WTC11 (cell line): ENCODE measurements around the gene TREML1.

ENCODE experiments used
- CREB1 ChIP-seq: sonication (generic); formaldehyde crosslinking; IDR thresholded peaks from 2 replicates; pipeline ENCODE4 v1.8.0; 2023; ENCODE audit warnings: mild to moderate bottlenecking, missing genetic modification reagents
- JUN ChIP-seq: sonication (generic); formaldehyde crosslinking; IDR thresholded peaks from 2 replicates; pipeline ENCODE4 v1.8.0; 2023; ENCODE audit warnings: mild to moderate bottlenecking, missing genetic modification reagents
- RELA ChIP-seq: sonication (generic); formaldehyde crosslinking; IDR thresholded peaks from 2 replicates; pipeline ENCODE4 v1.8.1; 2022; ENCODE audit warnings: missing genetic modification reagents, mild to moderate bottlenecking, borderline replicate concordance
- RORB ChIP-seq: fragments of 250-450 bp; sonication (Bioruptor Pico); IDR thresholded peaks from 2 replicates; pipeline ENCODE4 v1.9.0; 2021; ENCODE audit warnings: mild to moderate bottlenecking
- ZNF219 ChIP-seq: sonication (generic); formaldehyde crosslinking; IDR thresholded peaks from 2 replicates; pipeline ENCODE4 v1.8.0; 2023; ENCODE audit warnings: missing genetic modification reagents, mild to moderate bottlenecking, borderline replicate concordance
- TF ChIP-seq, protein P1 (sequence below): sonication (generic); formaldehyde crosslinking; IDR thresholded peaks from 2 replicates; pipeline ENCODE4 v1.8.1; 2022; ENCODE audit warnings: low read depth, missing genetic modification reagents, borderline replicate concordance
- TF ChIP-seq, protein P2 (sequence below): sonication (generic); formaldehyde crosslinking; IDR thresholded peaks from 2 replicates; pipeline ENCODE4 v1.8.1; 2023; ENCODE audit warnings: mild to moderate bottlenecking, missing genetic modification reagents, moderate library complexity
- TF ChIP-seq, protein P3 (sequence below): sonication (generic); formaldehyde crosslinking; conservative IDR thresholded peaks from 2 replicates; pipeline ENCODE4 v1.8.1; 2023; ENCODE audit warnings: mild to moderate bottlenecking, low read depth, missing genetic modification reagents, moderate library complexity
- TF ChIP-seq, protein P4 (sequence below): fragments of 200-600 bp; IDR thresholded peaks from 2 replicates; pipeline ENCODE4 v1.8.0; 2022; ENCODE audit warnings: antibody characterized with exemption

DNA sequence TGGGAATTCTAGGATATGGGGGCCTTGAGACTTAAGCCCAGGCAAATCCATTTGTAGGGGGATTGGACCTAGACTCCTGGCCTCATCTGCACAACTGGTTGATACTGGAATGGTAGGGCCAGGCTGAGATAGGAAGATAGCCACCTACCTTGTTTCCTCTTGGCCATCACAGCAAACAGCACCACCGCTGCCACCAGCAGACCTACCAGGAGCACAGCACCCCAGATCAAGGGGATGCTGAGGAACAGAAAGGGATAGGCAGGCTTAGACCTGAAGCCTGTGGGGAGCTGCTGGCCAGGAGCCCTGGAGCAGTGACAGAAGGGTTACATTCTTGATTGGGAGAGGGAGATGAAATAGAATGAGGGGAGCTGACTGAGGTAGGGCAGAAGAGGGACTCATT is 3.5 kb downstream of the TREML1 start:
- TF ChIP-seq, protein P1, sequence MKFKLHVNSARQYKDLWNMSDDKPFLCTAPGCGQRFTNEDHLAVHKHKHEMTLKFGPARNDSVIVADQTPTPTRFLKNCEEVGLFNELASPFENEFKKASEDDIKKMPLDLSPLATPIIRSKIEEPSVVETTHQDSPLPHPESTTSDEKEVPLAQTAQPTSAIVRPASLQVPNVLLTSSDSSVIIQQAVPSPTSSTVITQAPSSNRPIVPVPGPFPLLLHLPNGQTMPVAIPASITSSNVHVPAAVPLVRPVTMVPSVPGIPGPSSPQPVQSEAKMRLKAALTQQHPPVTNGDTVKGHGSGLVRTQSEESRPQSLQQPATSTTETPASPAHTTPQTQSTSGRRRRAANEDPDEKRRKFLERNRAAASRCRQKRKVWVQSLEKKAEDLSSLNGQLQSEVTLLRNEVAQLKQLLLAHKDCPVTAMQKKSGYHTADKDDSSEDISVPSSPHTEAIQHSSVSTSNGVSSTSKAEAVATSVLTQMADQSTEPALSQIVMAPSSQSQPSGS (CRISPR knock-in tag), result no peak
- no peak for TF ChIP-seq RELA
- TF ChIP-seq CREB1 (CRISPR knock-in tag), result no peak
- TF ChIP-seq, protein P2, sequence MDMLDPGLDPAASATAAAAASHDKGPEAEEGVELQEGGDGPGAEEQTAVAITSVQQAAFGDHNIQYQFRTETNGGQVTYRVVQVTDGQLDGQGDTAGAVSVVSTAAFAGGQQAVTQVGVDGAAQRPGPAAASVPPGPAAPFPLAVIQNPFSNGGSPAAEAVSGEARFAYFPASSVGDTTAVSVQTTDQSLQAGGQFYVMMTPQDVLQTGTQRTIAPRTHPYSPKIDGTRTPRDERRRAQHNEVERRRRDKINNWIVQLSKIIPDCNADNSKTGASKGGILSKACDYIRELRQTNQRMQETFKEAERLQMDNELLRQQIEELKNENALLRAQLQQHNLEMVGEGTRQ (CRISPR knock-in tag), result no peak
- no peak for TF ChIP-seq JUN (CRISPR knock-in tag)
- TF ChIP-seq, protein P3, sequence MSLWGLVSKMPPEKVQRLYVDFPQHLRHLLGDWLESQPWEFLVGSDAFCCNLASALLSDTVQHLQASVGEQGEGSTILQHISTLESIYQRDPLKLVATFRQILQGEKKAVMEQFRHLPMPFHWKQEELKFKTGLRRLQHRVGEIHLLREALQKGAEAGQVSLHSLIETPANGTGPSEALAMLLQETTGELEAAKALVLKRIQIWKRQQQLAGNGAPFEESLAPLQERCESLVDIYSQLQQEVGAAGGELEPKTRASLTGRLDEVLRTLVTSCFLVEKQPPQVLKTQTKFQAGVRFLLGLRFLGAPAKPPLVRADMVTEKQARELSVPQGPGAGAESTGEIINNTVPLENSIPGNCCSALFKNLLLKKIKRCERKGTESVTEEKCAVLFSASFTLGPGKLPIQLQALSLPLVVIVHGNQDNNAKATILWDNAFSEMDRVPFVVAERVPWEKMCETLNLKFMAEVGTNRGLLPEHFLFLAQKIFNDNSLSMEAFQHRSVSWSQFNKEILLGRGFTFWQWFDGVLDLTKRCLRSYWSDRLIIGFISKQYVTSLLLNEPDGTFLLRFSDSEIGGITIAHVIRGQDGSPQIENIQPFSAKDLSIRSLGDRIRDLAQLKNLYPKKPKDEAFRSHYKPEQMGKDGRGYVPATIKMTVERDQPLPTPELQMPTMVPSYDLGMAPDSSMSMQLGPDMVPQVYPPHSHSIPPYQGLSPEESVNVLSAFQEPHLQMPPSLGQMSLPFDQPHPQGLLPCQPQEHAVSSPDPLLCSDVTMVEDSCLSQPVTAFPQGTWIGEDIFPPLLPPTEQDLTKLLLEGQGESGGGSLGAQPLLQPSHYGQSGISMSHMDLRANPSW (CRISPR knock-in tag), result no peak
- TF ChIP-seq, protein P4, sequence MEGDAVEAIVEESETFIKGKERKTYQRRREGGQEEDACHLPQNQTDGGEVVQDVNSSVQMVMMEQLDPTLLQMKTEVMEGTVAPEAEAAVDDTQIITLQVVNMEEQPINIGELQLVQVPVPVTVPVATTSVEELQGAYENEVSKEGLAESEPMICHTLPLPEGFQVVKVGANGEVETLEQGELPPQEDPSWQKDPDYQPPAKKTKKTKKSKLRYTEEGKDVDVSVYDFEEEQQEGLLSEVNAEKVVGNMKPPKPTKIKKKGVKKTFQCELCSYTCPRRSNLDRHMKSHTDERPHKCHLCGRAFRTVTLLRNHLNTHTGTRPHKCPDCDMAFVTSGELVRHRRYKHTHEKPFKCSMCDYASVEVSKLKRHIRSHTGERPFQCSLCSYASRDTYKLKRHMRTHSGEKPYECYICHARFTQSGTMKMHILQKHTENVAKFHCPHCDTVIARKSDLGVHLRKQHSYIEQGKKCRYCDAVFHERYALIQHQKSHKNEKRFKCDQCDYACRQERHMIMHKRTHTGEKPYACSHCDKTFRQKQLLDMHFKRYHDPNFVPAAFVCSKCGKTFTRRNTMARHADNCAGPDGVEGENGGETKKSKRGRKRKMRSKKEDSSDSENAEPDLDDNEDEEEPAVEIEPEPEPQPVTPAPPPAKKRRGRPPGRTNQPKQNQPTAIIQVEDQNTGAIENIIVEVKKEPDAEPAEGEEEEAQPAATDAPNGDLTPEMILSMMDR, result no peak
- TF ChIP-seq ZNF219 (CRISPR knock-in tag), result no peak
- no peak for TF ChIP-seq RORB (CRISPR knock-in tag)
